Measurements from ENCODE around the gene WDR31. TPM values are rescaled to one million over a fixed set of nuclear protein-coding genes. Genes with fewer than 3 reads are reported as not detected.

Gene WDR31
- total RNA-seq, 1 donor from 2014 or later = 3.6 TPM

DNA sequence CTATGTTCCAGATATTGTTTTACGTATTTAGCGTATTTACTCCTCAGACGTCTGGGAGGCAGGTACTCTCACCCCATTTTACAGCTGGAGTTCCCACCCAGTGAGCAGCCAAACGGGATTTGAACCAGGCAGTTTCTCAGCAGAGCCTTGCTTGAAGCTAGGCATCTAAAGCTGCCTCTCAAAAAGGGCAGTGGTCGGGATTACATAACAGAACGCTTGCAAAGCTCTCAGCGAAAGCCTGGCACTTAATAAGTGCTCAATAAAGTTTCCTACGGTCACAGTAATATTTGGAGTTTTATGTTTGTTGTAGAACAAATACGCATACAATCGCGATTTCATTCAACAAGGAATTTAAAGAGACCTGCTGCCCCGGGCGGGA is 9.0 kb upstream of the WDR31 start:
- Mint-ChIP-seq H3K27me3 (ENCODE audit: low read depth) (peaks cover 73% of the 10 kb centered on the region), H3K9me3 (no peaks in the 10 kb centered on the region), H3K36me3 (ENCODE audit: low read depth) (no peaks in the 10 kb centered on the region), H3K4me3 (peak overlapping the region; percentile 60), H3K27ac (ENCODE audit: unreplicated experiment) (no peak overlapping the region), H3K4me1 (peaks cover 14% of the 10 kb centered on the region)
- DNase-seq (ENCODE audit: low read depth, low spot score) = no peak
- TF ChIP-seq, protein P1, sequence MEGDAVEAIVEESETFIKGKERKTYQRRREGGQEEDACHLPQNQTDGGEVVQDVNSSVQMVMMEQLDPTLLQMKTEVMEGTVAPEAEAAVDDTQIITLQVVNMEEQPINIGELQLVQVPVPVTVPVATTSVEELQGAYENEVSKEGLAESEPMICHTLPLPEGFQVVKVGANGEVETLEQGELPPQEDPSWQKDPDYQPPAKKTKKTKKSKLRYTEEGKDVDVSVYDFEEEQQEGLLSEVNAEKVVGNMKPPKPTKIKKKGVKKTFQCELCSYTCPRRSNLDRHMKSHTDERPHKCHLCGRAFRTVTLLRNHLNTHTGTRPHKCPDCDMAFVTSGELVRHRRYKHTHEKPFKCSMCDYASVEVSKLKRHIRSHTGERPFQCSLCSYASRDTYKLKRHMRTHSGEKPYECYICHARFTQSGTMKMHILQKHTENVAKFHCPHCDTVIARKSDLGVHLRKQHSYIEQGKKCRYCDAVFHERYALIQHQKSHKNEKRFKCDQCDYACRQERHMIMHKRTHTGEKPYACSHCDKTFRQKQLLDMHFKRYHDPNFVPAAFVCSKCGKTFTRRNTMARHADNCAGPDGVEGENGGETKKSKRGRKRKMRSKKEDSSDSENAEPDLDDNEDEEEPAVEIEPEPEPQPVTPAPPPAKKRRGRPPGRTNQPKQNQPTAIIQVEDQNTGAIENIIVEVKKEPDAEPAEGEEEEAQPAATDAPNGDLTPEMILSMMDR (conservative IDR thresholded peaks at IDR 0.05) = no peak

DNA sequence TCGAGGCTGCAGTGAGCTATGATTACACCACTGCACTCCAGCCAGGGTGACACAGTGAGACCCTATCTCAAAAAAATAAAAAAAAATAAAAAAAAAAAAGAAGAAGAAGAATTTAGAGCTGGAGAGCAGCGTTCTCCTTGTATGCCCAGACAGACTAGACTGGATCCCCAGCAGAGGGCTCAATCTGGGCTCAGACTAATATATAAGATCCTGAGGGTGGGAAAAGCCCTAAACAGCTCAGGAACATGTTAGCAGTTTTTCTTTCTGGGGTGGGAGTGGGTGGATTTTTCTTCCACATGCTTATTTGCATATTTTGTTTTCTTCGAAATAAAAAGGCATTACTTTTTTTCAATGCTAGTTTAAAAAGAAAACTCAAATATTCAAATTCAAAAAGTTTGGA is 8.4 kb upstream of the WDR31 start:
- no peak for DNase-seq (ENCODE audit: low read depth, low spot score)
- H3K27ac Mint-ChIP-seq (ENCODE audit: unreplicated experiment) = no peak overlapping the region
- H3K27me3 Mint-ChIP-seq (ENCODE audit: low read depth) = peaks cover 69% of the 10 kb centered on the region
- H3K4me3 Mint-ChIP-seq = peak overlapping the region; percentile 34
- H3K36me3 Mint-ChIP-seq (ENCODE audit: low read depth) = no peaks in the 10 kb centered on the region
- TF ChIP-seq, protein P1 (conservative IDR thresholded peaks at IDR 0.05) = no peak
- H3K9me3 Mint-ChIP-seq = no peaks in the 10 kb centered on the region
- peaks cover 14% of the 10 kb centered on the region for H3K4me1 Mint-ChIP-seq

DNA sequence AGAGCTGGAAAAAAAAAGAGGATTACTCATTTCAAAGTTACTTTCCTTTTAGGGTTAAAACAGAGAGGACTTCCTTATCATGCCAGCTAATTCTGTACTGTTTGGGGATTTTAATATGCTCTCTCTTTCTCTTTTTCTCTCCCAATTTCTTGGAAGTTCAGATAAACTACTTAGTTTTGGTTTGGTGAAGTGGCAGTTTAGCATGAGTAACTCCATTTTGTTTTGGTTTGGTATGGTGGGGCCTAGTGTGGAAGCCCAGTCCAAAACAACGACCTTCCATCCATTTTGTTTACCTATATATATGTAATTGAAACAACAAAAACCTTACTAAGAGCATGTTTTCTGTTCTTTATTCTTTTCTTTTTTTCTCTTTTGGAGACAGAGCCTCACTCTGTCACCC is 5.6 kb upstream of the WDR31 start:
- H3K9me3 Mint-ChIP-seq = no peaks in the 10 kb centered on the region
- no peak for DNase-seq (ENCODE audit: low read depth, low spot score)
- no peaks in the 10 kb centered on the region for H3K36me3 Mint-ChIP-seq (ENCODE audit: low read depth)
- TF ChIP-seq, protein P1 (conservative IDR thresholded peaks at IDR 0.05) = no peak
- peaks cover 15% of the 10 kb centered on the region for H3K4me1 Mint-ChIP-seq
- no peak overlapping the region for H3K4me3 Mint-ChIP-seq
- H3K27ac Mint-ChIP-seq (ENCODE audit: unreplicated experiment) = no peak overlapping the region
- peaks cover 51% of the 10 kb centered on the region for H3K27me3 Mint-ChIP-seq (ENCODE audit: low read depth)

DNA sequence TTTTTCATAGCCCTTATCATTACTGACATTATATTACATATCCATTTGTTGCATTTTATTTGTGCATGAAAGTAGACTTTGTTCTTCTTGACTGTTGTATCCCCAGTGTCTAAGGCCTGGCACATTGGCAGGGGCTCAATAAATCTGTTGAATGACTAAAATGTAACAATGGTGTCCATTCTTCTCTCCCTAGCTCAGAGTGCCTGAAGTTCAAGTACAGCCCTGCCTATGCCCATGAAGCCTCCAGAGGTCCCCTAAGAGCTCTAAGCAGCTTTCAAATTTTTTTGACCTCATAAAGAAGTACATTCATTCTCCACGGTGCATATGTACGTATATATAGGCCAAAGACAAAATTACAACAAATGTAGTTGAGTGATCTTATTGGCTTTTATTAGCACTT is 5.1 kb upstream of the WDR31 start:
- H3K27me3 Mint-ChIP-seq (ENCODE audit: low read depth) = peaks cover 50% of the 10 kb centered on the region
- H3K9me3 Mint-ChIP-seq = no peaks in the 10 kb centered on the region
- TF ChIP-seq, protein P1 (conservative IDR thresholded peaks at IDR 0.05) = no peak
- no peaks in the 10 kb centered on the region for H3K36me3 Mint-ChIP-seq (ENCODE audit: low read depth)
- H3K4me3 Mint-ChIP-seq = peak overlapping the region; percentile 43
- DNase-seq (ENCODE audit: low read depth, low spot score) = no peak
- no peak overlapping the region for H3K27ac Mint-ChIP-seq (ENCODE audit: unreplicated experiment)
- H3K4me1 Mint-ChIP-seq = peaks cover 19% of the 10 kb centered on the region

DNA sequence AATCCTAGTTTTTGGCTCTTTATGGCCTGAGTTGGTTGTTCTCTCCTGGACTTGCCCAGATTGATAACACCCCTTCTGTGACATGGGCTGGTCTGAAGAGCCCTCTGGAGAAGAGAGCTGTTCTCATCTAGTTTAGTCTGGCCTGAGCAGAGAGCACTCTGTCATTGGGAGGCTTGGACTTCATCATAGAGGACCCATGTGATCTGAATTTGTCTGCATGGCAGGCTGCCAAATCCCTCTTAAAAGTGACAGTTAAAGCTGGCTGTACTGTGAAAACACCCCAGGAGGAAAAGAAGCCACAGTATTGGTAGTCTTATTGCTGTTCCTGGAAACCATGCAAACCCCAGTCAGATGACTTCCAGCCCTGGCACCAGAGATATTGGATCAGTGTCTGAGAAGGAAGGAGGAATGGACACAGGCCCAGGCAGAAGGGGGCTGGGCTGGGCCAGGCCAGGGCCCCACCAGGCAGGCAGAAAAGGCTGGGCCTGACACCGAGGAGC is 3.7 kb upstream of the WDR31 start:
- Mint-ChIP-seq H3K4me3 (no peak overlapping the region), H3K9me3 (no peaks in the 10 kb centered on the region), H3K36me3 (ENCODE audit: low read depth) (no peaks in the 10 kb centered on the region), H3K4me1 (peaks cover 26% of the 10 kb centered on the region), H3K27ac (ENCODE audit: unreplicated experiment) (no peak overlapping the region), H3K27me3 (ENCODE audit: low read depth) (peaks cover 40% of the 10 kb centered on the region)
- TF ChIP-seq, protein P1 (conservative IDR thresholded peaks at IDR 0.05) = no peak
- no peak for DNase-seq (ENCODE audit: low read depth, low spot score)
